Activated CD8-positive, alpha-beta memory T cell treated with anti-CD3 and anti-CD28 coated beads for 36 hours (primary cell): ENCODE data around the gene ADGRD1. TPM values are rescaled to one million over a fixed set of nuclear protein-coding genes. Genes with fewer than 3 reads are reported as not detected.

Source experiments
- CTCF ChIA-PET: fragments of 350-600 bp; sonication (Branson Sonifier 250); formaldehyde crosslinking; loops from one replicate; lab custom pipeline; 2021; ENCODE audit warnings: antibody characterized with exemption; lab: Charles Lee
- POLR2A ChIA-PET: fragments of 350-600 bp; sonication (Branson Sonifier 250); formaldehyde crosslinking; loops from one replicate; lab custom pipeline; 2021; ENCODE audit warnings: antibody characterized with exemption; lab: Charles Lee
- total RNA-seq, 2 experiments: library from RNA; stranded (reverse); gene quantifications; one replicate each; pipeline ENCODE4 v1.2.3, GENCODE V29; 2021

ADGRD1 gene
- total RNA-seq, 2 experiments from 2014 or later: 0.57 to 0.78 TPM

DNA sequence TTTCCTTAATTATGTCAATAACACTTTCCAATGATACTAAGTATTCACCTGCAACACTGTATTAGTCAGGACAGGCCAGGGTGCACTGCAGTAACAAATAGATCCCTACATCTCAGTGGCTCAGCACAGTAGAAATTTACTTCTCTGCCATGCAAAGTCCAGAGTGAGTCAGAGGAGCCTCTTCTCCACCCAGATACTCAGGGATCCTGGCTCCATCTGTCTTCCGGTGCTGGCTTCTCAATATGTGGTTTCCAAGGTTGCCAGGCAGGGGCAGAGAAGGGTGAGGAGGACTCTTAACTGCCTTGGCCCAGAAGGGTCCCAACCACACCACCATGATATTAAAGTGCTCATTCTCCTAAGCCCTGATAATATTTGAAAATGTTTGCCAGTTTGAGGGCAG lies 47.8 kb downstream of the ADGRD1 start:
- CTCF ChIA-PET: no interaction called here
- POLR2A ChIA-PET: no interaction called here

DNA sequence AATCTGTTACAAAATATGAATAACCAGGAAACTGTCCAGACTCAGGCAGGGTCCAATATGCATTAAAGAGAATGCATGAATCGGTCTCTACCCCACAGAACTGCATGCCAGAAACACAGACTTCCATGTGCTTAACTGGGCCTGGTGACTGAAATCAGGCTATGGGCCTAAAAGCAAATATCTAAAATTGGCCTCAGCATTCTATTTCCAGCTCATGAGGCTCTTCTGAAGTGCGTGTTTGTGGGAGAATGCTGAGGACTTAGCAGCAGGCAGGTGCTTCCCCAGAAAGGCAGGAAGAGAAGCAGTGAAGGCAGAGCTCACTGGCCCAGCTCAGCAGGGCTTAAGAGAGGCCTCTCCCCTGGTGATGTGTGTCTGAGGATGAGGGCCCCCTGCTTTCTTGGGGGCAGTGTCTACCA lies 48.5 kb downstream of the ADGRD1 start:
- CTCF ChIA-PET: no interaction called here
- POLR2A ChIA-PET: no interaction called here

DNA sequence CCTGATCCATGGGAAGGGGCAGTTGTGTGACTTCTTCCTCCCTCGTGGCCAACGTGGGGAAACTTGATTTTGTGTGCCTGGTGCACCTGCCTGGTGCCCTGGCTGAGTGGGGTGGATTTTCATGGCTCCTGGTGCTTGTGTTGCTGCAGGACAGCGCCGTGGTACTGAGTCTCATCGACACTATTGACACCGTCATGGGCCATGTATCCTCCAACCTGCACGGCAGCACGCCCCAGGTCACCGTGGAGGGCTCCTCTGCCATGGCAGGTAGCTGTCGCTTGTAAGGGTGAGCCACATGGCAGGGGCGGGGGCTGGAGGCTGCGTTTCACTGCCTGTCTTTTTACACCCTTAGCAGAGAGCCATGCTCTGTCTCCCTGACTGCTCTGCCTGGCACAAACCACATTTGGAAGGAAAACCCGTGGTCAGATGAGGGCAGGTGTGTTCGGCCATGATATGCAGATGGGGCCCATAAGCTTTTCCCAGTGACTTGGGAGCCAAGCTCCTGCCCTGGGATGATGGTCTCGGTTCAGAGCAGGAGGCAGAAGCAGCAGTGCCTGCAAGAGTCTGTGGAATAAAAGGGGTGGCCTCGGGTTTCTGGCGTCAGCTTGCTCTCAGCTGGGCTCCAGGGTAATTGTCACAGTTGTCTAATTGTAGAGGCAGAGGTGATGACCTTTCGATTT lies 49.5 kb downstream of the ADGRD1 start:
- POLR2A ChIA-PET: no interaction called here

DNA sequence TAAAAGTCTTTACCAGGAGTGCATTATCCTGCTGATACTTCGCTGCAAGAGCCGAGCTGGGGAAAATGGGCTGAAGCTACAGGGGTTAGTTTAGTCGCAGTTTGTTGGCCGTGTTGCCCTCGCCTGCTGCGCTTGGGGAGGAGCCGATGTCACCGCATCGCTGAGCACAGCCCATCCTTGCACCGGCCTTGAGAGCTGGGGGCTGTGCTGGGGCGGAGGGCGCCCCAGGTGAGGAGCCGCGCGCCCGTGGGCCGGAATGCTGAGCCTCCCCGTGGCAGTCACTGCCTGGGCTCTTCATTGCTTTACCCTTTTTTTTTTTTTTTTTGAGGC lies 50.0 kb downstream of the ADGRD1 start:
- POLR2A ChIA-PET: no interaction called here
- CTCF ChIA-PET: interaction anchor here (0.7 kb wide), 1 partner anchor 45 kb away, joined by 5 read pairs; no protein-coding TSS in a partner anchor

More for the DNA sequence above, 49.5 kb downstream of the ADGRD1 start:
- CTCF ChIA-PET: no interaction called here

DNA sequence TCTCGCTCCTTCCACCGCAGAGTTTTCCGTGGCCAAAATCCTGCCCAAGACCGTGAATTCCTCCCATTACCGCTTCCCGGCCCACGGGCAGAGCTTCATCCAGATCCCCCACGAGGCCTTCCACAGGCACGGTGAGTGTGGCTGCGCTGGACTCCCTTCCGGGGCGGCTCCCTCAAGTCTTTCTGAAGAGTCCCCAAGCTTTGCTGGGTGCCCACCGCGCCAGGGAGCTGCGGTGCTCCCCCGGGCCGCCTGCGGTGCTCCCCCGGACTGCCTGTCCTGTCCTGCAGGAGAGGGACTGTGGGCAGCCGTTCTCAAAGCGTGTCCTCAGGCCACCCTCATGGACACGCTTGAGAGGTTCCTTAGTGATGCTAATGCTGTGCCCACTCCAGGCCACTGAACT lies 50.5 kb downstream of the ADGRD1 start:
- CTCF ChIA-PET: interaction anchor here (0.7 kb wide), 1 partner anchor 46 kb away, joined by 5 read pairs; no protein-coding TSS in a partner anchor
- POLR2A ChIA-PET: no interaction called here

DNA sequence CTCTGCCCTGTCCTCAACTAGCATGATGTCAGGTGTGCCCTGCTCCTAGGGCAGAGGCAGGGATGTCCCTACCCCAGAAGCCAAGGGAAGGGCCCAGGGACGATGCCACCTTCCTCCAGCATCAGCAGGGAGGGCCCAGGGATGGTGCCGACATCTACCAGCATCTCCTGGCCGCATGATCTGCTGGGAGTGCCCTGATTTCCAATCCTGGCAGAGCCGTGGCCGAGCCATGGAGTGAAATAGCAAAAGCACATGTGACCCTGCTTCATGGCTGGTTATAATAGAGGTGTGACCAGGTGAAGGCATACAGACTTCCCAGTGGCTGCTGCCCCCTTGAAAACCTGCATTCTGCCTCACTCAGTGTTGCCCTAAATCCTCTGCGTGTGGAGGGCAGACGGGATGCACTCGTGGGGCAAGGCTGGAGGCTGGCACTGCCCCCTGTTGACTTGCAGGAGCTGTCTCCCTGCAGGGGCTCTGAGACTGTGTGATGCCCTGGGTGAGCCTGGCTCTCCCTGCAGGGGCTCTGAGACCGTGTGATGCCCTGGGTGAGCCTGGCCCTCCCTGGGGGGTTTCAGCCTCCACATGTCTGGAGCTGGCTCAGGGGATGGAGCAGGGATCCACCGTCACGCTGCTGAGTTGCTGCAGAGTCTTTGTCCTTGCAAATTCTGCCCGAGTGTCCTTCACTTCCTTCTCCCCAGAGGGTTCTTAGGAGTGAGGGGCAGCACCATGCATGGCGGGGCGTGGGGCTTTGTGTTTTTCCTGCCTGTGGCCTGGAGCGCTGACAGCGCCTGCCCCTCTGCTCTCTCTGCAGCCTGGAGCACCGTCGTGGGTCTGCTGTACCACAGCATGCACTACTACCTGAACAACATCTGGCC lies 51.7 kb downstream of the ADGRD1 start:
- POLR2A ChIA-PET: no interaction called here
- CTCF ChIA-PET: no interaction called here

DNA sequence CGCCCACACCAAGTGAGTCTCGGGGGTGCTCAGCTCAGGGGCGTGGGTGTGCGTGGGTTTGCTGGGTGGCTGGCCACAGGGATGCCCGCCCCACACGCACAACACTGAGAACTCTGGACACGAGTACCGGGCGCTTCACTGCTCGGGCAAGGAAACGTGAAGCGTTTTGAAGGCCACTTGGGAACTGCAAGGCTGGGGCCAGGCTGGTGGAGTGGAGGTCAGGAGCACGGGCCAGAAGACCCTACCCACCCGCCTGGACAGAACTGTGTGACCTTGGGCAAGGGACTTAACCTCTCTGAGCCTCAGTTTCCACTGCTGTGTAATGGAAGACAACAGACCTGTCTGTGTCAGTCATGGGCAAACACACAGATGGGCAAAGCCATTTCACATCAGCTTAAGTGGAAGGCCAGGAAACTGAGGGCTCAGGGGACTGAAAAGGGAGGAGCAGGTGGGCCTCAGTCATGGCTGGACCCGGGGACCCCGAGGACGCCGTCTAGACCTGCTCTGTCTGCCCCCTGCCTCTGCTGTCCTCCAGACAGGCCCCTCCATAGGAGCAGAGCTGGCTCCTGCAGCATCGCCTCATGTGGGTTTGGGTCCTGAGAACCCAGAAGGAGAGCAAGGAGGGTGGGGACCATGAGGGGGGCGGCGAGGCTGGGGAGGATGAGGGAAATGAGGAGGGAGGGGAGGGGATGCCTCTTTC lies 52.5 kb downstream of the ADGRD1 start:
- POLR2A ChIA-PET: no interaction called here
- CTCF ChIA-PET: no interaction called here

DNA sequence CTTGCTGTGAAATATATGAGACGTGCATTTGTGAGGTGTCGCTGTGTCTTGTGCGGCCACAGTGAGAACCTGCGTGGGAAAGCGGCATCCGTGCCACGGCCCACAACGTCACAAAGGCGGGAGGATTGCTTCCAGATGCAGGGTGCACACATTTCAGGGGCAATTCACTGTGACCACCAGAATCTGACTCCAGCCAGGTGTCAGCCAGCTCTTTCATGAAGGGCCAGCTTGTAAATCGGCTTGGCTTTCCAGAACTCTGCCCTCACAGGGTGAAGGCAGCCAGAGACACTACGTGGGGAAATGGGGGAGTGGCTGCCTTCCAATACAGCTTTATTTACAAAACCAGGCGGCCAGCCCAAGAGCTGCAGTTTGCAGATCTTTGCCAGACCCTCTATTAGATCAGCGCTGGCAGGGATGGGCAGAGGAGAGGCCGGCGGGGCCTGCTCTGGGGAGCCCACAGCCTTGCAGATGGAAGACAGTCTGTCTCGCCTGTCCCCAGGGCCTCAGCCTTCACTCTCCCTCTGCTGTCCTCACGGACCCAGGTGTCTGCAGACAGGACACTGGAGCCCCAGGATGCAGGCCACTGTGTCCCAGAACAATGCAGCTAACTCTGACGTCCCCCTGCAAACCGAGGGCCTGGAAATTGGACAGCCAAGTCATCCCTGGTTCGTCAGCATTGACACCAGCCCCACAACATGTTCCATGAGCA lies 53.5 kb downstream of the ADGRD1 start:
- CTCF ChIA-PET: no interaction called here

DNA sequence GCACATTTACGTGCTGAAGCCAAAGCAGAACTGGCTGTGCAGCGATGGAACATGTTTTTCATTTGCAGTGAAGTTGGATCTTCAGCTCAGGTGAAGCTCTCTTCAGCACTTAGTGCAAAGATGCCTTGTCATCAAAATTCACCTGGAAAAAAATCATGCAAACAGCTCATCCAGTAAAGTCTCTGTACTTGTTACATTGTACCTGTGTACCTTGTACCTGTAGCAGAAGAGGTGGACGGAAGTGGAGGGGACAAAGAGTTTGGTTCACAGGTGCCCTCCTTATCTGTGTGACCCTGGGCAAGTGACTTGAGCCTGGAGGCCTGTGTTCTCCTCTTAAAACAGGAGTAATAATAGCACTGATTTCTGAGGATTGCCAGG lies 54.0 kb downstream of the ADGRD1 start:
- ChIA-PET CTCF (no interaction called here), POLR2A (no interaction called here)

More for the DNA sequence above, 53.5 kb downstream of the ADGRD1 start:
- POLR2A ChIA-PET: no interaction called here

DNA sequence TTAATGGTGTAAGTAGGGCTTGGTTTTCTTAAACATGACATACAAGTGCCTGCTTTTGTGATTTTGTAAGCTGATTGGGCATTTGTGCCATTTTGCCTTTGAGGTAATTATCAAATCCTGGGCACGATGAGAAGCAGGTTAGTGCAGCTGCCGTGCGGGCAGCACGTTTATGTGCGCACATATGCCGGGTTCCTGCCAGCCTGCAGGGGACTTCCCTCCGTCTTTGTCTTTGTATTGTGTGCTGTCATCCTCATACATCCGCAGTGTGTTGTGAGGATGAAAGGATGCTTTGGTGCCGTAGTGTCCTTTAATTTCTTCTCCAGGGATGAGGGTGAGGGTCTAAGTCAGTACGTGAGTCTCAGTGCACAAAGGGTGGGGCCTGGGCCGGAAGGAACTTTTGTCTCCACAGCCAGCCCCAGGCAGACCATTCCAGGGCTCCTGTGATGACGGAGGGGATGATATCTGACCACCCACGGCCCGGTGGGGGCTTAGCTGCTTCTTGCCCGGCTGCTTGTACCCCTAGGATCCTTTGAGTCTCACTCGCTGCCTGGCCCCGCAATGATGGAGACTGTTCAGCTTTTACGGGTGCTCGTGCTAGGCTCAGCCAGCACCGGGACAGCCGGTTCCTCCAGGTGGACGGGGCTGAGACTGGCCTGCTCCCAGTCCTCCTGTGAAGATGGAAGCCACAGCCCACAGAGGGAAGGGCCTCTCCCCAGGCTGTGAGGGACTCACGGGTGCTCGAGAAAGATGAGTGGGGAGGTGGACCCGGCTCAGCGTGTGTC lies 54.6 kb downstream of the ADGRD1 start:
- POLR2A ChIA-PET: no interaction called here

DNA sequence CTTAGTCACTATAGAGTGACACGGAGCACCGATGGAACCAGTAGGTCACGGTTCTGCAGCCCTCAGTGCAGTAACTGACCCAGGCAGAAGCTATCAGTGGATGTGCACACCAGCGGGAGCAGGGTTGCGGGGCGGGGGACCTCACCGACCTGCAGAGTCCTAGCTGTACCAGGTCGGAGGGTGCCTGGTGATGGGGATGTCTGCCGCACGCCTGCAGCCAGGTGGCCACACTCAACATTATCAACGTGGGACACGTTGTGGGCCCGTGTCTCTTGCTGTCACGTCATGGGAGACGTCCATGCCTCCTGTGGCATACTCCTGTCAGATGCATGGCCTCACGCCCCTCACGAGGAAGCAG lies 55.2 kb downstream of the ADGRD1 start:
- ChIA-PET CTCF (no interaction called here), POLR2A (no interaction called here)

More for the DNA sequence above, 54.6 kb downstream of the ADGRD1 start:
- CTCF ChIA-PET: no interaction called here

DNA sequence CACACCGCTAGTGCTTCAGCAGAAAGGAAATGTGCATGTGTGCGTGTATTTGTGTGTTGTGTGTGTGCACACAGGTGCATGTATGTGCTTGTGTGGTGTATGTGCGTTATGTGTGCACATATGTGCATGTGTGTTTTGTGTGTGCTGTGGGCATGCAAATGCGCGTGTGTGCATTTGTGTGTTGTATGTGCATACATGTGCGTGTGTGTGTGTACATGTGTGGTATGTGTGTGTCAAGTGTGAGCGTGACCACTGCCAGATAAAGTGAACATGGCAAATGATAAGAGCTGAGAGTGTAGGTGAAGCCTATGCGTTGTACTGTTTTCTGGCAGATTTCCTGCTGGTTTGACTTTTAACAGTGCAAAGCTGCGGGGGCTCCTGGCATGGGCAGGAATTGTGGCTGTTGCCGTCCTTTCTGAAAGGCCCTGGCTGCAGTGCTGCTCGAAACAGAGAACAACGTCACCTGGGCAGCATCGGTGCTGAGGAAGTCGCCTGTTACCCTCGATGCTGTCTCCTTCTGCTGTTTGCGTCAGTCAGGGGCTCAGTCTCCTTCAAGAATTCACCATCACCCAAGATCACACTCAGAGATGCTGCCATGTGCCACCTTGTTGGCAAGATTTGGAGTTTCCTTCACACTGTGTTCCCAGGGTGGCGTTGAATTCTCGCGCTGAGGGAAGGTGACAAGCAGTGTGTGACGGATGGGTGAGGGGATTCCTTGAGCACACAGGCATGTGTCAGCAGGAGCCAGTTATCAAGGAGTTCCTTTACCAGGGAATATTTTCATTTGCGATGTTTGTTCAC lies 56.1 kb downstream of the ADGRD1 start:
- ChIA-PET POLR2A (no interaction called here), CTCF (no interaction called here)

DNA sequence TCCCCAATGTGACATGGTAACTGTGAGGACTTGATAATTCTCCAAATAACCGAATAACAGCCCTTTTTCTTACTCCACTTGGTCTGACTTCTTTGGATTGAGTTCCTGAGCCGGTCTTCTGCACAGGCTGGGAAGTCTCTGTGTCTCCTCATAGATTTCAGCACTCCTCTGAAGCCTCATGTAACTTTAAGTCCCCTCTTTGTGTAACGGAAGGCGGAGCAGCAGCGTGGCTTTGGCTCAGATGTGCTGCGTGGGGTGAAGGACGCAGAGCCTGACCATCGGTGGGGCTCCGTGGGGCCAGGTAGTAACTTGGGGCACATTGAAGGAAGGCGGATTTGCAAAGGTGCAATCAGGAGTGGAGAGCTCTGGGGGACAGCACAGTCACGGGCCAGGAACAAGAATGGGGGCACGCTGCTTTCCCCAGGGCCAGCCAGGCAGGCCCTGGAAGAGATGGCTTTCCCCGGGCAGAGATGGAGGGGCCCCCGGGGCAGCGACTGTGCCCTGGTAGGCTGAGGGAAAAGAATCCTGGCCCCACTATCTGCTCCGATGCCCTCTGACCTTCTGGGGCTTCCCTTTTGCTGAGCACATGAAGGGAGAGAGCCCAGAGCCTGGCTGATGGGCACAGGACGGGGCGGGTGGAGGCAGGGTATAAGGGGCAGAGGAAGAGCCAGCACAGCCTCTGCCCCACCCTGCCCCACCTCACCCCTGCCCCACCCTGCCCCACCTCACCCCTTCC lies 56.9 kb downstream of the ADGRD1 start:
- CTCF ChIA-PET: no interaction called here
- POLR2A ChIA-PET: no interaction called here

DNA sequence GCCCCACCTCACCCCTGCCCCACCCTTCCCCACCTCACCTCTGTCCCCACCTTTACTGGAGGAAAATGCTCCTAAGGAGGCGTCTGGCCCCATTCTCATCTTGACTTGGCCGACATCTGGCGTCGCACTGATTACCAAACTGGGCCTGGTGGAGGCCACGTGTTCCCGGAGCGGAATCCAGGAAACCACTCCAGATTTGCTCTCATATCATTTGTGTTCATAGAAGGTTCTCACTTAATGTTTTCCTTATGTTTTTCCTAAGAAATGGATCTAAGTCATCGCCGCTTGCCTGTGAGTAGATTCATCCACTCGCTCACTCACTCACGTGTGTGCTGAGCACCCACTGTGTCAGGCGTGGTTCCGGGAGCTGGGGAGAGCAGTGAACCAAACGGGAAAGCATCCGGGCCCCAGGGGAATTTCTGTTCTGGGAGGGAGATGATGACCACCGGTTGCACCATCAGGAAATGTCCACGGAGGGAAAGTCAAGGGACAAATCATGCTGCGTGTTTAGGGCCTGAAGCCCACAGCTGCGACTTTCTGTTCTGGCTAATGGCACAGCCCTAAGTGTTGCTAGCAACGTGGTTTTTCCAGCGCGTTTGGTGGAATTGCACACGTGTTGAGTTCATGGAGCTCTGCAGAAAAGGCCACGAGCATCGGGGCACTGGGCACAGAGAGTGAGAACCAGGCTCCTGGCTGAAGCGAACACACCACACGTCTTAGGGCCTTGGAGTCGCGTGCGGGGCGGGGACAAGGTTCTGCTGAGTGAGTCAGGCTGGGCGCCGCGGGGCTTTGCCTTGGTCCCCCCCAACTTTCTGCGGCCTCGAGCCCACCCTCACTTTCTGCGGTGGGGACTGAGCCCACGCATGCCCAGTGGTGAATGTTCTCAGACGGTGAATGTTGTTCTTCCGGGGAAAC lies 57.7 kb downstream of the ADGRD1 start:
- ChIA-PET CTCF (no interaction called here), POLR2A (no interaction called here)

DNA sequence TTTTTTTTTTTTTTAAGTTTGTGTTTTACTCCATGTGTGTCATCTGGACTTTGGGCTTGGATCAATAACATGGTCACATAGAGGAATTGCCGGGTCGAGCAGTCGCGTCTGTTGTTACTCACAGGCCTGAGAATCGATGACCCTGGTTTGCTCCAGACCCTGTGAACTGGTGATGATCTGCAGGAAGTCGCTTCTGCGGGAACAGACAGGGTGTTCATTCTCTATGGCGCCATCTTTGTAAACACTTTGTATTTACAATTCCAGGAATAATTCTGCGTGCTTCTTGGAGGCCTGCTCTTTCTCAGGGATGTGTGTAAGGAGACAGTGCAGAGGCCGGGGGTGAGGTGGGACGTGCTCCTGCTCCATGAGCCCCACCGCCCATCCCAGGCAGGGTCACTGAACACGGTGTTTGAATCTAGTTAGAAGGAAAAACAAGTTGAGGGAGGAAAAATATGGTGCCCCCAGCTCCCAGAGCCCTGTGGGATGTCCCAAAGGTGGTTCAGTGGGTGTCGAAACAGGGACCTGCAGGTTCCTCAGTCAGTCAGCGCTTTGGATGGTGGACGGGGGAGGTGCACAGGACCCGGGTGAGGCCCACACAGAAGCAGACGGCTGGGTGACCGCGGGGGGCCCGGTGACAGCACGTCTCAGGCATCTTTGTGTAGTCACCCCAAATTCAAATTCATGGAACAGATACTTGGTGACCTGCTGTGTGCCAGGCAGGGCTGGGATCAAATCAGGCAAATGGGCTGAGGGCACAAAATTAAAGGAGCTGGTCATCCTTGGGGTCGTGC lies 58.8 kb downstream of the ADGRD1 start:
- CTCF ChIA-PET: no interaction called here

DNA sequence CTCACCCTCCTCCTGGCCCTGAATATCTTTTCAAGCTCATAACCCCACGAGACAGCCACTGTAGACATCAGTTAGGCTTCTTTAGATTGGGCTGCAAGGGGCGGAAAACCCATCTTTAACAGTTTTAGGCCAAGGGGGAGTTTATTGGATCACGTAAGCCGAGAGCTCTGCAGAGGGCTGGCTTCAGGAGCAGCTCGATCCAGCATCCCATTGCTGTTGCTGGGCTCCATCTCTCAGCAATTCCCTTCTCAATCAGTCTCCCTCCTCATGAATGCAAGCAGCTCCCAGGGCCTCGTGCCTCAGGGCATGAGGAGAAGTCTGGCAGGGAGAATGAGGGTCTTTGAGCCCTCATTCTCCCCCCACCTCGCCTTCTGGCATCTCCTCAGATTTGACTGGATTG lies 59.4 kb downstream of the ADGRD1 start:
- CTCF ChIA-PET: no interaction called here
- POLR2A ChIA-PET: no interaction called here

More for the DNA sequence above, 58.8 kb downstream of the ADGRD1 start:
- POLR2A ChIA-PET: no interaction called here
